A673 (cell line): ENCODE measurements around the gene CAVIN2. TPM values are rescaled to one million over a fixed set of nuclear protein-coding genes. Genes with fewer than 3 reads are reported as not detected.

Experiments used
- Bru-seq: library from RNA; stranded (reverse); fragments of 400-500 nt; gene quantifications from one replicate; lab custom pipeline; 2021; lab: Mats Ljungman, UMichigan
- BruChase-seq, 2 experiments: library from RNA; stranded (reverse); fragments of 400-500 nt; gene quantifications; one replicate each; lab custom pipeline; 2021; lab: Mats Ljungman, UMichigan
- BruUV-seq: library from RNA; stranded (reverse); fragments of 400-500 nt; replicated peaks from 2 replicates; lab custom pipeline; 2021; lab: Mats Ljungman, UMichigan
- CTCF ChIA-PET: fragments of 300-600 bp; sonication (Branson Sonifier 250); formaldehyde crosslinking; loops from one replicate; lab custom pipeline; 2022; ENCODE audit warnings: antibody characterized with exemption; lab: Charles Lee
- POLR2A ChIA-PET: fragments of 300-600 bp; sonication (Branson Sonifier 250); formaldehyde crosslinking; loops from one replicate; lab custom pipeline; 2022; ENCODE audit warnings: antibody characterized with exemption; ENCODE audit not compliant: low non-redundant PET; lab: Charles Lee
- DNase-seq: peaks from one replicate; pipeline ENCODE4 v3.0.0-alpha.2; 2015; ENCODE audit warnings: low spot score
- H3K27ac ChIP-seq: fragments of 200-600 bp; sonication (generic); 2 replicates; pipeline ENCODE4 v1.5.1; 2016; ENCODE audit warnings: mixed run types, low read depth, mild to moderate bottlenecking, mixed read lengths, antibody characterized with exemption, low read length; ENCODE audit not compliant: poor library complexity, severe bottlenecking
- H3K27me3 ChIP-seq: fragments of 200-600 bp; sonication (generic); replicated peaks from 2 replicates; pipeline ENCODE4 v1.6.1; 2017; ENCODE audit warnings: mixed run types, low read depth, mild to moderate bottlenecking, mixed read lengths, antibody characterized with exemption, low read length; ENCODE audit not compliant: insufficient read depth, poor library complexity
- H3K36me3 ChIP-seq: fragments of 200-600 bp; sonication (generic); 2 replicates; pipeline ENCODE4 v1.6.1; 2016; ENCODE audit warnings: mixed run types, mild to moderate bottlenecking, mixed read lengths, antibody characterized with exemption, low read length; ENCODE audit not compliant: insufficient read depth, poor library complexity, severe bottlenecking
- H3K4me1 ChIP-seq: fragments of 200-600 bp; sonication (generic); 2 replicates; pipeline ENCODE4 v1.6.1; 2017; ENCODE audit warnings: mixed run types, mild to moderate bottlenecking, mixed read lengths, antibody characterized with exemption, low read length; ENCODE audit not compliant: insufficient read depth, poor library complexity, severe bottlenecking
- H3K4me3 ChIP-seq: fragments of 200-600 bp; sonication (generic); 2 replicates; pipeline ENCODE4 v1.5.1; 2016; ENCODE audit warnings: low read depth, mixed run types, mild to moderate bottlenecking, mixed read lengths, low read length; ENCODE audit not compliant: poor library complexity, severe bottlenecking
- H3K9me3 ChIP-seq: fragments of 200-600 bp; sonication (generic); 2 replicates; pipeline ENCODE4 v1.6.1; 2016; ENCODE audit warnings: mixed run types, low read depth, mild to moderate bottlenecking, mixed read lengths, antibody characterized with exemption, low read length; ENCODE audit not compliant: poor library complexity, severe bottlenecking
- EZH2 ChIP-seq: fragments of 200-600 bp; sonication (generic); IDR thresholded peaks from 2 replicates; pipeline ENCODE4 v1.6.1; 2017; ENCODE audit warnings: borderline replicate concordance, low read depth, mild to moderate bottlenecking, mixed read lengths, antibody characterized with exemption, low read length; ENCODE audit not compliant: poor library complexity, severe bottlenecking
- intact Hi-C: fragments of 100-400 bp; cut with micrococcal nuclease; formaldehyde crosslinking; loops from one replicate; pipeline ENCODE4 v1.10.0; 2022; ENCODE audit not compliant: unreplicated experiment
- long read RNA-seq: library from polyadenylated mRNA; stranded (forward); transcript quantifications from one replicate; pipeline ENCODE4 v2.0.0, GENCODE V29; 2022
- total RNA-seq: library from RNA; stranded (reverse); gene quantifications from 2 replicates; pipeline ENCODE4 v1.2.3, GENCODE V29; 2021
- TF ChIP-seq, protein P1 (sequence below): fragments of 300-800, 200-600 bp; sonication (generic); conservative IDR thresholded peaks from 2 replicates; pipeline ENCODE4 v1.5.1; 2017; ENCODE audit warnings: low read depth, mild to moderate bottlenecking, antibody characterized with exemption, low read length, moderate library complexity, mixed read lengths

The CAVIN2 gene, protein sequence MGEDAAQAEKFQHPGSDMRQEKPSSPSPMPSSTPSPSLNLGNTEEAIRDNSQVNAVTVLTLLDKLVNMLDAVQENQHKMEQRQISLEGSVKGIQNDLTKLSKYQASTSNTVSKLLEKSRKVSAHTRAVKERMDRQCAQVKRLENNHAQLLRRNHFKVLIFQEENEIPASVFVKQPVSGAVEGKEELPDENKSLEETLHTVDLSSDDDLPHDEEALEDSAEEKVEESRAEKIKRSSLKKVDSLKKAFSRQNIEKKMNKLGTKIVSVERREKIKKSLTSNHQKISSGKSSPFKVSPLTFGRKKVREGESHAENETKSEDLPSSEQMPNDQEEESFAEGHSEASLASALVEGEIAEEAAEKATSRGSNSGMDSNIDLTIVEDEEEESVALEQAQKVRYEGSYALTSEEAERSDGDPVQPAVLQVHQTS
- total RNA-seq (0.09 and 0.28 TPM in 2 replicates), Bru-seq, nascent RNA (percentile 19 among the genes with signal in this experiment), BruChase-seq, experiment 1, labeled RNA remaining after a 2-hour chase (percentile 10 among the genes with signal in this experiment), BruChase-seq, experiment 2, labeled RNA remaining after a 6-hour chase (percentile 10 among the genes with signal in this experiment)
- long read RNA-seq, partial matches to known transcripts = 0 of 2 reads
- long read RNA-seq, other reads (novel, unspliced or antisense) = 0 of 2 reads

DNA sequence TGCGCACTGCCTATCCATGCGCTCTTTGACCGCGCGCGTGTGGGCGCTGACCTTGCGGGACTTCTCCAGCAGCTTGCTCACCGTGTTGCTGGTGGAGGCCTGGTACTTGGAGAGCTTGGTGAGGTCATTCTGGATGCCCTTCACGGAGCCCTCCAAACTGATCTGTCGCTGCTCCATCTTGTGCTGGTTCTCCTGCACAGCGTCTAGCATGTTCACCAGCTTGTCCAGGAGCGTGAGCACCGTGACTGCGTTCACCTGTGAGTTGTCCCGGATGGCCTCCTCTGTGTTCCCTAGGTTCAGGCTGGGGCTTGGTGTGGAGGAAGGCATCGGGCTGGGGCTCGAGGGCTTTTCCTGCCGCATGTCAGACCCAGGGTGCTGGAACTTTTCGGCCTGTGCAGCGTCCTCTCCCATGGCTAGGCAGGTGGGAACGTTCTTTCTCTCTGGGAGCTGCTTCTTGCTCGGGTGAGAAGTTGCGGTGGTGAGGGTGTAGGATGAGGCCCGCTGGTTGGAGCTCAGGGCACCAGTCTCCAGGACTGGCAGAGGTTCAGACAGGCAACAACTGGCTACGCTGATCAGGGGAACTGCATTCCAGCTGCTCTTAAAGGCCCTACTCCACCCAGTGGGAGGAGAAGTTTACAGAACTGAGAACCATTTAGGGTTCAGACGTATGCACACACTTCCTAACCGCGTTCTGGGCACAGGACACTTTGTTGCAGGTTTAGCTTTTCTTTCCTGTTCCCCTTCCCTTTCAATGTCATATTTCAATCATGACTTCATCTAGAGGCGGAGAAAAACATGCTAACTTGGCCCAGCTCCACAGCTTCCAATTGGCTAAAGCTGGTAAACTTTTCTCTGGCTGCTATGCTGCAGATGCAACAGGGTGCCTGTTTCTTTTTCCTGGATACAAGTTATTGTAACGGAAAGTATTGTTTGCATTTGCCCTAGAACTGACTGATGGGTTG, at the start of gene CAVIN2:
TSS of gene CAVIN2 (minus strand) at position 574 of the 962 bp plus-strand sequence. CDS start at position 411, 163 bp downstream.
- intact Hi-C loops = no loop called here
- ChIA-PET CTCF (interaction anchor here (0.6 kb wide), 1 partner anchor 349 kb away, joined by 3 read pairs; no protein-coding TSS in a partner anchor), POLR2A (no interaction called here)
- TF ChIP-seq EZH2 = no peak
- TF ChIP-seq, protein P1, sequence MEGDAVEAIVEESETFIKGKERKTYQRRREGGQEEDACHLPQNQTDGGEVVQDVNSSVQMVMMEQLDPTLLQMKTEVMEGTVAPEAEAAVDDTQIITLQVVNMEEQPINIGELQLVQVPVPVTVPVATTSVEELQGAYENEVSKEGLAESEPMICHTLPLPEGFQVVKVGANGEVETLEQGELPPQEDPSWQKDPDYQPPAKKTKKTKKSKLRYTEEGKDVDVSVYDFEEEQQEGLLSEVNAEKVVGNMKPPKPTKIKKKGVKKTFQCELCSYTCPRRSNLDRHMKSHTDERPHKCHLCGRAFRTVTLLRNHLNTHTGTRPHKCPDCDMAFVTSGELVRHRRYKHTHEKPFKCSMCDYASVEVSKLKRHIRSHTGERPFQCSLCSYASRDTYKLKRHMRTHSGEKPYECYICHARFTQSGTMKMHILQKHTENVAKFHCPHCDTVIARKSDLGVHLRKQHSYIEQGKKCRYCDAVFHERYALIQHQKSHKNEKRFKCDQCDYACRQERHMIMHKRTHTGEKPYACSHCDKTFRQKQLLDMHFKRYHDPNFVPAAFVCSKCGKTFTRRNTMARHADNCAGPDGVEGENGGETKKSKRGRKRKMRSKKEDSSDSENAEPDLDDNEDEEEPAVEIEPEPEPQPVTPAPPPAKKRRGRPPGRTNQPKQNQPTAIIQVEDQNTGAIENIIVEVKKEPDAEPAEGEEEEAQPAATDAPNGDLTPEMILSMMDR = no peak
- BruUV-seq = no TSS peak
- no peak within 1 kb of the TSS for H3K27ac ChIP-seq
- no peaks in the 10 kb centered on the region for H3K9me3 ChIP-seq
- peaks cover 15% of the 10 kb centered on the region for H3K4me1 ChIP-seq
- H3K36me3 ChIP-seq = no peaks in the 10 kb centered on the region
- H3K27me3 ChIP-seq = no peaks in the 10 kb centered on the region
- no peak within 1 kb of the TSS for H3K4me3 ChIP-seq
- peak; percentile 57 for DNase-seq

DNA sequence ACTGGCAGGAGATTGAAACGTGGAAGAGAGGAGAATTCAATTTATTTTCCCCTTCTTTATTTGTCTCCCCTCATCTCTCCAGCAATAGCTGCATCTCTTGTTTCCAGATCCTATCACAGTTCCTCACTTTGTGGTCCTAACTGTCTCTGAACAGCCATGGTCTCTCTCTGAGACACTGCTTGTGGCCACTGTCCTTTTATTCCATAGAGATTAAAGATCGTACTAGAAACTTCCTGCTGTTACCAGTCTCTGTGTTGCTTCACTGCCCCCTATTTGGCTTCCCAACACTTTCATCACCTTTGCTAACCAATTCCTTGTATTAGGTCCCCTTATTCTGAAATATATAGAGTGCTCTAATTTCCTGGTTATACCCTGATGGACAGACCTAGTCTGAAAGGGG, 48.9 kb upstream of the CAVIN2 start:
- no peaks in the 10 kb centered on the region for H3K9me3 ChIP-seq
- no peak for TF ChIP-seq EZH2
- TF ChIP-seq, protein P1 = no peak
- no peak overlapping the region for H3K27ac ChIP-seq
- intact Hi-C loops = no loop called here
- H3K4me1 ChIP-seq = peaks cover 4% of the 10 kb centered on the region
- no peak overlapping the region for H3K4me3 ChIP-seq
- CTCF ChIA-PET = no interaction called here
- DNase-seq = no peak
- POLR2A ChIA-PET = no interaction called here
- H3K36me3 ChIP-seq = no peaks in the 10 kb centered on the region
- no TSS peak for BruUV-seq
- H3K27me3 ChIP-seq = no peaks in the 10 kb centered on the region

DNA sequence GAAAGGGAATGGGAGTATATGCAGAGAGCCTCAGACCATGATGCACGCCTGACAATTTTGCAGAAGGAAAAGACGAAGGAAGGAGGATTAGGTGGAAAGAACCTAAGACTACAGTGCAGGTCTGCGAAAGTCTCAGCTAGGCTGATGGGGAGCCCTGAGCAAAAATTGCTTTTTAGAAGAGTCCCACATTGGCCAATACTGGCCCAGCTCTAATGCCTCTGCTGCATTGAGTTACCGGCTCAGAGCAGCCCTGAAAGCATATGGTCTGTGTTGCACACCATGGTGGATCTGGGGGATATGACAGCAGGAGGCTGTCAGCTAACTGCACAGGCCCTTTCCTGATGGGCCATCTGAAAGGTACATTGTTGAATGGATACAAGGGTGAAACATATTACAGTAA, 48.3 kb upstream of the CAVIN2 start:
- Histone ChIP-seq H3K27ac (no peak overlapping the region), H3K4me1 (peaks cover 4% of the 10 kb centered on the region), H3K4me3 (no peak overlapping the region), H3K27me3 (no peaks in the 10 kb centered on the region), H3K36me3 (no peaks in the 10 kb centered on the region), H3K9me3 (no peaks in the 10 kb centered on the region)
- DNase-seq = no peak
- intact Hi-C loops = no loop called here
- TF ChIP-seq, protein P1 = no peak
- no peak for TF ChIP-seq EZH2
- ChIA-PET POLR2A (no interaction called here), CTCF (no interaction called here)
- no TSS peak for BruUV-seq
